Mesendoderm (in vitro differentiated cells): ENCODE data around the gene ESPL1.
A peak's percentile ranks its signal among the peaks of the same experiment; 100 is the strongest.

ENCODE experiments used
- DNase-seq: peaks from one replicate; pipeline ENCODE4 v3.0.0; 2013
- H2AK5ac ChIP-seq: 2 replicates; pipeline ENCODE4 v1.6.1; 2013; ENCODE audit warnings: low read length, inconsistent platforms
- H2BK120ac ChIP-seq: 2 replicates; pipeline ENCODE4 v1.6.1; 2013; ENCODE audit warnings: low read depth, mild to moderate bottlenecking, low read length, moderate library complexity, mixed read lengths
- H2BK15ac ChIP-seq: replicated peaks from 2 replicates; pipeline ENCODE4 v1.6.1; 2013; ENCODE audit warnings: low read depth, mild to moderate bottlenecking, moderate library complexity
- H2BK5ac ChIP-seq: 2 replicates; pipeline ENCODE4 v1.6.1; 2013; ENCODE audit warnings: low read length, inconsistent platforms
- H3K18ac ChIP-seq: 2 replicates; pipeline ENCODE4 v1.6.1; 2013; ENCODE audit warnings: mild to moderate bottlenecking, low read length, mixed read lengths
- H3K23ac ChIP-seq: one replicate; pipeline ENCODE4 v1.6.1; 2013; ENCODE audit warnings: low read length
- H3K27ac ChIP-seq: 2 replicates; pipeline ENCODE4 v1.5.1; 2013; ENCODE audit warnings: low read depth, mild to moderate bottlenecking, inconsistent platforms, low read length, moderate library complexity
- H3K27me3 ChIP-seq: 2 replicates; pipeline ENCODE4 v1.6.1; 2013; ENCODE audit warnings: low read length, control low read depth, mild to moderate bottlenecking, inconsistent platforms; ENCODE audit not compliant: insufficient read depth, poor library complexity
- H3K36me3 ChIP-seq: 2 replicates; pipeline ENCODE4 v1.6.1; 2013; ENCODE audit warnings: low read length, inconsistent platforms; ENCODE audit not compliant: control insufficient read depth, insufficient read depth
- H3K4ac ChIP-seq: one replicate; pipeline ENCODE4 v1.6.1; 2013; ENCODE audit warnings: low read depth, mild to moderate bottlenecking, low read length, moderate library complexity
- H3K4me1 ChIP-seq: 2 replicates; pipeline ENCODE4 v1.6.1; 2013; ENCODE audit warnings: low read depth, low read length, inconsistent platforms; ENCODE audit not compliant: control insufficient read depth
- H3K4me2 ChIP-seq: 2 replicates; pipeline ENCODE4 v1.6.1; 2013; ENCODE audit warnings: low read length
- H3K4me3 ChIP-seq: 2 replicates; pipeline ENCODE4 v1.5.1; 2013; ENCODE audit warnings: mild to moderate bottlenecking, low read length
- H3K56ac ChIP-seq: one replicate; pipeline ENCODE4 v1.6.1; 2013; ENCODE audit warnings: low read length
- H3K79me1 ChIP-seq: 2 replicates; pipeline ENCODE4 v1.6.1; 2013; ENCODE audit warnings: low read length, inconsistent platforms
- H3K79me2 ChIP-seq: 2 replicates; pipeline ENCODE4 v1.6.1; 2013; ENCODE audit warnings: mild to moderate bottlenecking, low read length; ENCODE audit not compliant: control insufficient read depth, insufficient read depth
- H3K9ac ChIP-seq: 2 replicates; pipeline ENCODE4 v1.6.1; 2013; ENCODE audit warnings: low read length, inconsistent platforms
- H4K5ac ChIP-seq: one replicate; pipeline ENCODE4 v1.6.1; 2013; ENCODE audit warnings: low read length
- H4K8ac ChIP-seq: one replicate; pipeline ENCODE4 v1.6.1; 2013; ENCODE audit warnings: low read depth, mild to moderate bottlenecking, control low read depth, low read length, moderate library complexity
- WGBS: extraction: QIAGEN DNeasy Blood & Tissue Kit; methylation state at CpG from one replicate; pipeline ENCODE4 v1.1.7; 2013; ENCODE audit warnings: low lambda C conversion rate, missing lambda C conversion rate; ENCODE audit not compliant: insufficient coverage; ENCODE audit errors: extremely low coverage; 5-methylcytosine and 5-hydroxymethylcytosine counted together

ESPL1 gene

GRCh38 chr12:53233671-53234121, 34.4 kb upstream of the ESPL1 start:
- Histone ChIP-seq H3K79me1 (peaks cover 8% of the 10 kb centered on the region), H3K56ac (peak overlapping the region; percentile 79), H3K27ac (no peak overlapping the region), H3K18ac (peak overlapping the region; percentile 0), H3K9ac (peak overlapping the region; percentile 67), H2BK5ac (peak overlapping the region; percentile 14), H2BK120ac (no peak overlapping the region), H3K36me3 (no peaks in the 10 kb centered on the region), H3K79me2 (no peaks in the 10 kb centered on the region), H2AK5ac (peak overlapping the region; percentile 94), H3K4ac (no peak overlapping the region), H4K8ac (no peak overlapping the region), H3K4me1 (peaks cover 42% of the 10 kb centered on the region), H4K5ac (peak overlapping the region; percentile 44), H3K27me3 (no peaks in the 10 kb centered on the region), H3K4me3 (no peak overlapping the region), H3K23ac (no peak overlapping the region), H3K4me2 (peak overlapping the region; percentile 60), H2BK15ac (no peak overlapping the region)
- no CpG with 5 or more reads among the region's 7 CpGs for WGBS
- no peak for DNase-seq

DNA sequence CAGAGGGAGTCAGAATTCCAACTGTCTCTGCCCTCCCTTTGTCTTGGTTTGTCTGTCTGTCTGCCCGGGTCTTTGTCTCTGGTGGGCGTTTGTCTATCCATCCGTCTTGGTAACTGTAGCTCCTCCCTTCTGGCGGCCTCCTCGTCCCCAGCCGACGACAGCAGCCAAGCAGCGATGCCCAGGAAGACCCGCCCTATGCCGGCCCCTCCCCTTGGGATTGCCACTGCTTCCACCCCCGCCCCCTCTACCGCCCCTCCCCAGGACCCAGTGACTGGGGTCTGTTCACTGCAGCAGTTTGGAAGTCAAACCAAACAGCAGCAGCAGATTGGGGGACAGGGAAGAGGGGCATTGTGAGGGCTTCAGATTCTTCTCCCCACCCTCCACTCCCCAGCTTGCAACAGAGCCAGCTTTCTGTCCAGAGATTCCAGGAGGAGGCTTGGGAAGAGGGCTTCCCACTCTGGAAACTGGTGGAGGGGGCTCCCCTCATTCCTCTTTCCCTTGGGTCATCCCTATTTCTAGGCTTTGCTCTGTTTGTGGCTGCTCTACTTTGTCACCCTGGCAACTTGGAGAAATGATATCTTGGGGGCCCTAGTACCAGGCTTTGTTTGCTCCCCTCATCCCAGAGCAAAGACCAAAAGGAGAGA, 33.7 kb upstream of the ESPL1 start:
- DNase-seq: peak; percentile 81
- peaks cover 42% of the 10 kb centered on the region for H3K4me1 ChIP-seq

DNA sequence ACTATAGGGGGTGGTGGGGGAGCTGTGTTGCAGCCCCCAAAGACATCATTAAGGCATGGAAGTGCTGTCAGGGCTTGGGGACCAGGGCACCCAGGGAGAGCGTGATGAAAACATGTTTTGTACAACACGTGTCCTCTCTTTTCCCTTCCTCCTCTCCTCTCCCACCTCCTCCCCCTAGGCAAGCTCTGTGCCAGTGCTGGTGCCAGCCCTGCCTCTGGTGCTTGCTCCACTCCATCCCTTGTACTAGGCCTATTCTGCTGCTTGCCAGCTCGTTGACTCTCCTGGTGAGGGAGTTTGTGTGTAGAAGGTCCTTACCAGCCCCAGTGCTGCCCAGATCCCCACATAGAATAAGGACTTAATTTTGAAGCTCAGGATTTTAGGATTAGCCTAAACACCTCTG, 32.9 kb upstream of the ESPL1 start:
- Histone ChIP-seq H4K5ac (no peak overlapping the region), H3K79me2 (no peaks in the 10 kb centered on the region), H3K27me3 (no peaks in the 10 kb centered on the region), H3K56ac (peak overlapping the region; percentile 61), H2BK15ac (peak overlapping the region; percentile 39), H2BK5ac (peak overlapping the region; percentile 87), H3K36me3 (no peaks in the 10 kb centered on the region), H3K79me1 (peaks cover 8% of the 10 kb centered on the region), H2AK5ac (peak overlapping the region; percentile 44), H3K4me2 (no peak overlapping the region), H3K9ac (peak overlapping the region; percentile 26), H3K23ac (no peak overlapping the region), H2BK120ac (no peak overlapping the region), H3K27ac (peak overlapping the region; percentile 28), H3K4ac (peak overlapping the region; percentile 82), H3K4me1 (peaks cover 36% of the 10 kb centered on the region), H3K18ac (peak overlapping the region; percentile 5), H3K4me3 (no peak overlapping the region), H4K8ac (no peak overlapping the region)
- no CpG with 5 or more reads among the region's 3 CpGs for WGBS
- no peak for DNase-seq

More for the DNA sequence above, 33.7 kb upstream of the ESPL1 start:
- no CpG with 5 or more reads among the region's 12 CpGs for WGBS
- Histone ChIP-seq H3K18ac (peak overlapping the region; percentile 5), H3K4me2 (peak overlapping the region; percentile 60), H2AK5ac (no peak overlapping the region), H3K56ac (peak overlapping the region; percentile 79), H3K4me3 (no peak overlapping the region), H4K8ac (no peak overlapping the region), H3K4ac (peak overlapping the region; percentile 18), H2BK5ac (peak overlapping the region; percentile 14), H3K79me1 (peaks cover 8% of the 10 kb centered on the region), H3K36me3 (no peaks in the 10 kb centered on the region), H3K27ac (no peak overlapping the region), H3K23ac (no peak overlapping the region), H3K79me2 (no peaks in the 10 kb centered on the region), H3K9ac (peak overlapping the region; percentile 67), H4K5ac (peak overlapping the region; percentile 44), H2BK15ac (no peak overlapping the region), H3K27me3 (no peaks in the 10 kb centered on the region), H2BK120ac (peak overlapping the region; percentile 39)

GRCh38 chr12:53235742-53236442, 32.2 kb upstream of the ESPL1 start:
- Histone ChIP-seq H3K79me1 (peaks cover 4% of the 10 kb centered on the region), H2BK15ac (no peak overlapping the region), H3K9ac (peak overlapping the region; percentile 17), H4K5ac (no peak overlapping the region), H3K4me2 (peak overlapping the region; percentile 14), H3K18ac (peak overlapping the region; percentile 35), H3K56ac (peak overlapping the region; percentile 73), H3K4ac (peak overlapping the region; percentile 28), H3K4me3 (no peak overlapping the region), H2BK5ac (peak overlapping the region; percentile 74), H3K79me2 (no peaks in the 10 kb centered on the region), H3K23ac (no peak overlapping the region), H3K27me3 (no peaks in the 10 kb centered on the region), H2AK5ac (peak overlapping the region; percentile 70), H4K8ac (no peak overlapping the region), H2BK120ac (no peak overlapping the region), H3K36me3 (no peaks in the 10 kb centered on the region), H3K27ac (peak overlapping the region; percentile 28), H3K4me1 (peaks cover 33% of the 10 kb centered on the region)
- peak; percentile 88 for DNase-seq
- WGBS: no CpG with 5 or more reads among the region's 9 CpGs

DNA sequence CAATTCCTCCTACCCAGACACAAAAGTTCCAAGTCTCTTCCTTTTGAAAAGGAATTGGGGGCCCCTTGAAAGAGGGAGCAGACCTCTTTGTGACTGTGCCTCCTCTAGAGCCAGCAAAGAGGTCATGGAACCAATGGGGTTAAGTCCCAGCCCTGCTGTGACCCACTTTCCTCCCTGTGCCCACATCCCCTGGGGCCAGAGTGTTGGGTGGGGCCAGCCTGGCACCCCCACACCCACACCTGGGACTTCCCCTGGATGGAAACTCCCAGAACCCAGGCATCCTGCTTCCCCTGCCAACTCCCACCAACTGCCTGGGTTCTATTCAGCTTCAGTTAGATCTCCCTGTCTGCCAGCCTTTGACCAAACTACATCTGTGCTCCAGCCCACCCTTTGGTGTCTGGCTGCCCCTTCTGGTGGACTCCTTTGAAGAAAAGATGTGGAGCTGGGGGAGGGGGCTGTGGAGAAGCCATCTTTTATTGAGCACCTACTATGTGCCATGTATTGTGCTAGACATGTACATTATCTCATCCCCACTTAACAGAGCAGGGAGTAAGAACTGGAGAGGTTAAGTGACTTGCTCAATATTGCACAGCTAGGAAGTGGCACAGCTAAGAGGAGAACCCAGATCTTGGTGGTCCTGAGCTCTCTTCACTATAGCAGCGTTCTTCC, 31.5 kb upstream of the ESPL1 start:
- no peaks in the 10 kb centered on the region for H3K79me2 ChIP-seq
- H3K79me1 ChIP-seq: no peaks in the 10 kb centered on the region
- peak overlapping the region; percentile 73 for H3K56ac ChIP-seq
- no peak overlapping the region for H3K4me3 ChIP-seq
- no peak overlapping the region for H2BK15ac ChIP-seq
- H2AK5ac ChIP-seq: peak overlapping the region; percentile 70
- no peak overlapping the region for H3K4me2 ChIP-seq
- H3K4ac ChIP-seq: peak overlapping the region; percentile 28
- peak overlapping the region; percentile 35 for H3K18ac ChIP-seq
- no peak overlapping the region for H4K8ac ChIP-seq
- no peak overlapping the region for H3K27ac ChIP-seq
- no peak overlapping the region for H3K23ac ChIP-seq
- H3K36me3 ChIP-seq: no peaks in the 10 kb centered on the region
- no peak for DNase-seq
- H2BK120ac ChIP-seq: peak overlapping the region; percentile 19
- peak overlapping the region; percentile 17 for H3K9ac ChIP-seq
- no peaks in the 10 kb centered on the region for H3K27me3 ChIP-seq
- H3K4me1 ChIP-seq: peaks cover 34% of the 10 kb centered on the region
- no CpG with 5 or more reads among the region's 1 CpG for WGBS
- peak overlapping the region; percentile 28 for H4K5ac ChIP-seq
- peak overlapping the region; percentile 74 for H2BK5ac ChIP-seq
